Esophagus muscularis mucosa (tissue), 3 donors: ENCODE data around the gene NAA50.

Source experiments
- POLR2A ChIP-seq: fragments of 450-650 bp; IDR thresholded peaks from one replicate; pipeline ENCODE4 v1.6.1; 2017; ENCODE audit warnings: antibody characterized with exemption, moderate library complexity, mild to moderate bottlenecking, low read depth
- POLR2AphosphoS5 ChIP-seq, 2 donors: sonication (generic); formaldehyde crosslinking; IDR thresholded peaks; one replicate each; pipeline ENCODE4 v1.6.1; 2017; ENCODE audit warnings: antibody characterized with exemption in 2 of 2
- TF ChIP-seq, protein P1 (sequence below), 3 experiments: fragments of 200-600 bp in 2 of 3; fragments of 450-650 bp in 1 of 3; sonication (generic) in 2 of 3; IDR thresholded peaks; one replicate each; pipeline ENCODE4 v1.5.1; 2017 to 2019; ENCODE audit warnings: antibody characterized with exemption in 3 of 3, mild to moderate bottlenecking in 2 of 3, moderate library complexity in 1 of 3

DNA sequence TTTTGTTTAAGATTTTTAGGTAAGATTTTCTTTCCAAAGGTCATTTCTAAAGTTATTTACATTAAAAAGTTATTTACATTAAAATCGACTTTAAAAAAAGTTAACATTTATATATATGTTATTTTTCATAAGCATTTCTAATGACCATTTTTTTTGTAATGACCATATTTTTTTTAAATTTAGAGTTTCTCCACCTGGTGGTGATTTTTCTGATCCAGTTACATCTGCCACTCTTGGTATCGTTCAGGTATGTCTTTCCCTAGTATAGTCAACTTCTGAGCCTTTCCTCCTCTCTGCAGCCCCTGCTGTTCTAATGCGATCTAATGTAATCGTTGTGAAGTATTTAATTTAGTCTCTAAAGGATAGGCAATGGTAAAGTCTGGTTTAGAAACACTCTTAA lies 49.6 kb upstream of the NAA50 start:
- TF ChIP-seq, protein P1, sequence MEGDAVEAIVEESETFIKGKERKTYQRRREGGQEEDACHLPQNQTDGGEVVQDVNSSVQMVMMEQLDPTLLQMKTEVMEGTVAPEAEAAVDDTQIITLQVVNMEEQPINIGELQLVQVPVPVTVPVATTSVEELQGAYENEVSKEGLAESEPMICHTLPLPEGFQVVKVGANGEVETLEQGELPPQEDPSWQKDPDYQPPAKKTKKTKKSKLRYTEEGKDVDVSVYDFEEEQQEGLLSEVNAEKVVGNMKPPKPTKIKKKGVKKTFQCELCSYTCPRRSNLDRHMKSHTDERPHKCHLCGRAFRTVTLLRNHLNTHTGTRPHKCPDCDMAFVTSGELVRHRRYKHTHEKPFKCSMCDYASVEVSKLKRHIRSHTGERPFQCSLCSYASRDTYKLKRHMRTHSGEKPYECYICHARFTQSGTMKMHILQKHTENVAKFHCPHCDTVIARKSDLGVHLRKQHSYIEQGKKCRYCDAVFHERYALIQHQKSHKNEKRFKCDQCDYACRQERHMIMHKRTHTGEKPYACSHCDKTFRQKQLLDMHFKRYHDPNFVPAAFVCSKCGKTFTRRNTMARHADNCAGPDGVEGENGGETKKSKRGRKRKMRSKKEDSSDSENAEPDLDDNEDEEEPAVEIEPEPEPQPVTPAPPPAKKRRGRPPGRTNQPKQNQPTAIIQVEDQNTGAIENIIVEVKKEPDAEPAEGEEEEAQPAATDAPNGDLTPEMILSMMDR (IDR thresholded peaks at IDR 0.05): no peak
- TF ChIP-seq POLR2AphosphoS5 (IDR thresholded peaks at IDR 0.05): no peak
- no peak for TF ChIP-seq POLR2A
